ENCODE results near the gene ZNF710.

GRCh38 chr15:89984421-89985010, 16.6 kb upstream of the ZNF710 start:
- TF ChIP-seq CTCF (conservative IDR thresholded peaks at IDR 0.05; ENCODE audit: low read length): no peak
- TF ChIP-seq EZH2phosphoT487 (IDR thresholded peaks at IDR 0.05; ENCODE audit: borderline replicate concordance, low read depth, low read length): no peak

Measured in OCI-LY7 (cell line).